Kidney (tissue), 14 donors: ENCODE data around the gene SUSD4. TPM values are rescaled to one million over a fixed set of nuclear protein-coding genes. Genes with fewer than 3 reads are reported as not detected.

Source experiments
- DNase-seq, 5 donors: peaks; one replicate each; pipeline ENCODE4 v3.0.0-alpha.2; 2013 to 2020
- FAIRE-seq: peaks from 2 replicates; lab custom pipeline; 2012; peaks lifted over from hg19 to GRCh38; lab: Jason Lieb, UNC
- H3K27ac ChIP-seq, 2 donors: one replicate each; pipeline ENCODE4 v1.7.0; 2013; ENCODE audit warnings: low read depth in 2 of 2, low read length in 2 of 2, inconsistent platforms in 1 of 2
- H3K27me3 ChIP-seq: one replicate; pipeline ENCODE4 v1.7.1; 2013; ENCODE audit warnings: low read length, inconsistent platforms; ENCODE audit not compliant: control insufficient read depth, insufficient read depth
- H3K36me3 ChIP-seq, 3 donors: one replicate each; pipeline versions ENCODE4 v1.7.0 to v1.7.1; 2013; ENCODE audit warnings: low read length in 3 of 3, control low read depth in 1 of 3, inconsistent platforms in 1 of 3; ENCODE audit not compliant: insufficient read depth in 3 of 3, control insufficient read depth in 2 of 3
- H3K4me1 ChIP-seq, 3 donors: one replicate each; pipeline versions ENCODE4 v1.7.0 to v1.7.1; 2013; ENCODE audit warnings: low read length in 3 of 3, inconsistent platforms in 1 of 3, low read depth in 1 of 3; ENCODE audit not compliant: control insufficient read depth in 2 of 3, insufficient read depth in 2 of 3
- H3K4me3 ChIP-seq, 3 donors: one replicate each; pipeline versions ENCODE4 v1.7.0 to v1.8.1; 2013; ENCODE audit warnings: low read length in 3 of 3, control low read depth in 1 of 3, inconsistent platforms in 1 of 3
- H3K9ac ChIP-seq, 3 donors: one replicate each; pipeline versions ENCODE4 v1.7.0 to v1.7.1; 2013; ENCODE audit warnings: low read length in 3 of 3, control low read depth in 1 of 3, inconsistent platforms in 1 of 3
- H3K9me3 ChIP-seq, 3 donors: one replicate each; pipeline versions ENCODE4 v1.7.0 to v1.7.1; 2013; ENCODE audit warnings: low read length in 3 of 3, control low read depth in 1 of 3, inconsistent platforms in 1 of 3; ENCODE audit not compliant: control insufficient read depth in 2 of 3, insufficient read depth in 1 of 3
- CTCF ChIP-seq: IDR thresholded peaks from 3 replicates; pipeline ENCODE4 v1.5.1; 2012; ENCODE audit warnings: mild to moderate bottlenecking, moderate library complexity, borderline replicate concordance; ENCODE audit not compliant: insufficient read depth; ENCODE audit errors: extremely low read depth
- intact Hi-C: fragments of 100-400 bp; cut with DNase I; formaldehyde crosslinking; loops from one replicate; pipeline ENCODE4 v1.11.1; 2022
- polyA plus RNA-seq: library from polyadenylated mRNA; stranded (reverse); fragments of 350-450 nt; fragmentation: Illumina TruSeq; extraction: RNeasy Lipid Tissue Mini Kit (QIAGEN cat#74804); gene quantifications from one replicate; pipeline ENCODE4 v1.2.3, GENCODE V29; 2014; ENCODE audit warnings: low read depth, low replicate concordance; ENCODE audit not compliant: insufficient read depth
- total RNA-seq: library from RNA; stranded (reverse); fragmentation: NEBNext Ultra II Directional; extraction: Animal tissue kit (Norgen Biotek cat#: 25700); gene quantifications from one replicate; pipeline ENCODE4 v1.2.1, GENCODE V29; 2021
- donor health status: control.
- donor health status: control.
- donor health status: control.
- donor health status: control.
- donor health status: control.
- donor health status: DM: yes; HTN: yes; CAD: no.
- donor health status: Normal renal cell carcinoma (clear cell type).

SUSD4 gene
- total and polyA plus RNA-seq, 2 donors from 2014 or later: 14.0 to 23.7 TPM

DNA sequence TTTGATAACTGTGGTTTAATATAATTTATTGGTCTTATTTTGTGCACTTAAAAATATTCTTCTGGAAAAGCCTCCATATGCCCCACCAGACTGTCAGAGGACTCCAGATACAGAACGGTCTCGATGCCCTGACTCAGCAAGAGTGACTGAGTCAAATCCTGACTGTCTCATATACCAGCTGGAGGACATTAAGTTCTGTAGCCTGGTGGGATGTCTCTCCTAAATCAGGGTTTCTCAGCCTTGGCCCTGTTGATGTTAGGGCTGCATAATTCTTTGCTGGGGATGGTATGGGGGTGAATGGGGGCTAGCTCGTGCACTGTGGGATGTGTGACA, 153.2 kb downstream of the SUSD4 start:
- FAIRE-seq: no peak
- Histone ChIP-seq H3K27me3 (no peaks in the 10 kb centered on the region), H3K36me3 (no peaks in the 10 kb centered on the region), H3K27ac (no peak overlapping the region), H3K9ac (no peak overlapping the region), H3K4me1 (peaks cover 0 to 5% (median 0%) of the 10 kb centered on the region in 3 donors), H3K4me3 (no peak overlapping the region), H3K9me3 (no peaks in the 10 kb centered on the region)
- TF ChIP-seq CTCF: no peak
- no peak for DNase-seq
- intact Hi-C loops: no loop called here

DNA sequence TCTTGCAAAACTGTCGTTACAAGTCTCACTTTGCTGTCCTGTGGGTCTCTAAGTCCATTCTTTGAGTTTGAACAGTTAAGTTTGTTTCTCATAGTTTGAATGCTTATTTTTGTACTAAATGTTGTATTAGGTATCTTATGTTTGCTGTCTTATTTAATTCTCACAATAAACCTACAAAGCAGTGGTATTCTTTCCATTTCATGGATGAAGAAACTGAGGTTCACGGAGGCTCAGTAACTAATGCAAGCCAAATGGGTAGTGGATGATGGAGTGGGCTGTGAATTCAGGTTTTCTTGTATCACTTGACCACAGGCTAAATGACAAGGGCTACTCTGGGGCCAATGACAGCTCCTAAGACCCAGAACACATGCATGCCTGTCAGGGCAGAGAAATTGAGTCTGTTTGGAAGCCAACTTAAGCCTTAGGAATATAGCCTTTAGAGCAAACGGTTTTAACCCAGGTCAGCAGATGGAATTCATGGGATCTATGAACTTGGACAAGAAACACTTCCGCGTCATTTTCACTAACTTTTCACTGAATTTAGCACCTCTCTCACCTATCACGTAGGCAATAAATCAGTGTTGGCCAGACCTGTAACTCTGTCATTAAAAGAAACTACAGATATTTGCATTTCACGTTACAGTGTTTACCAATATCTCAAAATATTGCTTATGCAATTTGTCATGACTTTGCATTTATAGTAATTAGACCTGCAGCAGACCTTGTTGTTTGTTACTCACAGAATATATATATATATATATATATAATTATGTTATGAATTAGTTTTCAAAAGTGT, 153.8 kb downstream of the SUSD4 start:
- Histone ChIP-seq H3K9ac (no peak overlapping the region), H3K27me3 (no peaks in the 10 kb centered on the region), H3K27ac (no peak overlapping the region), H3K36me3 (no peaks in the 10 kb centered on the region), H3K4me1 (no peaks in the 10 kb centered on the region), H3K9me3 (no peaks in the 10 kb centered on the region), H3K4me3 (no peak overlapping the region)
- FAIRE-seq (no peak), DNase-seq (no peak)
- intact Hi-C loops: no loop called here
- no peak for TF ChIP-seq CTCF

GRCh38 chr1:223209293-223209898, 154.6 kb downstream of the SUSD4 start:
- no peak overlapping the region for H3K9ac ChIP-seq
- H3K27me3 ChIP-seq: no peaks in the 10 kb centered on the region
- DNase-seq (no peak), FAIRE-seq (no peak)
- no peak overlapping the region for H3K4me3 ChIP-seq
- H3K27ac ChIP-seq: no peak overlapping the region
- intact Hi-C loops: no loop called here
- H3K9me3 ChIP-seq: no peaks in the 10 kb centered on the region
- no peaks in the 10 kb centered on the region for H3K4me1 ChIP-seq
- H3K36me3 ChIP-seq: no peaks in the 10 kb centered on the region
- TF ChIP-seq CTCF: no peak
